Suppressor macrophage treated with lipopolysaccharide for 1 hour (primary cell): ENCODE measurements around the gene CLN3.
"Not testable (repeated sequence)": the region's sequence is repeated elsewhere in the genome, so short reads cannot be mapped to it uniquely, and the experiment has no call there.

Experiments
- DNase-seq, 3 donors: peaks; one replicate each; pipeline ENCODE4 v3.0.0-alpha.2; 2020 to 2022

The CLN3 gene

GRCh38 chr16:28491970-28492474 is at the start of gene CLN3:
TSS of gene CLN3 (minus strand) at chr16:28492074. CDS start at chr16:28491759, 315 bp downstream.
- peak; percentile 95 to 96 (median 95) for DNase-seq

- DNase-seq: peak; percentile 36 to 74 (median 37)
These were observed 48.5 kb upstream of the CLN3 start for GRCh38 chr16:28540346-28540745.

GRCh38 chr16:28538733-28539596 is 47.1 kb upstream of the CLN3 start, which contains the start of gene NUPR1:
TSS of gene NUPR1 (minus strand) at chr16:28538974. CDS start at chr16:28538907, 67 bp downstream.
- DNase-seq: peak; percentile 30 to 50 (median 50)

- no peak for DNase-seq
These were observed 46.3 kb upstream of the CLN3 start for GRCh38 chr16:28537964-28538732.

GRCh38 chr16:28537076-28537475 is 45.2 kb upstream of the CLN3 start:
- DNase-seq: no peak

- peak; percentile 92 to 97 (median 97) for DNase-seq
These were observed 42.9 kb upstream of the CLN3 start for GRCh38 chr16:28534542-28535373.

- DNase-seq: no peak
These were observed 41.2 kb upstream of the CLN3 start for GRCh38 chr16:28532940-28533647.

- DNase-seq: peak; percentile 68 to 82 (median 78)
These were observed 40.2 kb upstream of the CLN3 start for GRCh38 chr16:28531777-28532744.

GRCh38 chr16:28529124-28529523 is 37.2 kb upstream of the CLN3 start:
- no peak for DNase-seq

GRCh38 chr16:28528463-28528867 is 36.6 kb upstream of the CLN3 start:
- DNase-seq: no peak

- no peak for DNase-seq
These were observed 36.1 kb upstream of the CLN3 start for GRCh38 chr16:28527985-28528384.

GRCh38 chr16:28527100-28527785 is 35.4 kb upstream of the CLN3 start:
- DNase-seq: not testable (repeated sequence)

GRCh38 chr16:28526201-28527099 is 34.6 kb upstream of the CLN3 start:
- no peak for DNase-seq

- DNase-seq: peak; percentile 51 to 77 (median 62)
These were observed 32.9 kb upstream of the CLN3 start for GRCh38 chr16:28524681-28525171.

GRCh38 chr16:28522792-28523191 is 30.9 kb upstream of the CLN3 start:
- DNase-seq: no peak

- no peak for DNase-seq
These were observed 29.6 kb upstream of the CLN3 start for GRCh38 chr16:28521436-28521835.

GRCh38 chr16:28520672-28521071 is 28.8 kb upstream of the CLN3 start:
- no peak for DNase-seq

- DNase-seq: no peak
These were observed 22.4 kb upstream of the CLN3 start for GRCh38 chr16:28514246-28514645.
